Common myeloid progenitor, CD34-positive (primary cell): Measurements from ENCODE around the gene NT5C3B.
"Not testable (repeated sequence)": the region's sequence is repeated elsewhere in the genome, so short reads cannot be mapped to it uniquely, and the experiment has no call there.

Source experiments
- CTCF ChIA-PET: fragments of 350-600 bp; sonication (Branson Sonifier 250); formaldehyde crosslinking; loops from one replicate; lab custom pipeline; 2021; ENCODE audit warnings: antibody characterized with exemption; lab: Charles Lee
- POLR2A ChIA-PET: fragments of 350-600 bp; sonication (Branson Sonifier 250); formaldehyde crosslinking; loops from one replicate; lab custom pipeline; 2021; ENCODE audit warnings: antibody characterized with exemption; lab: Charles Lee
- DNase-seq, 3 donors: peaks; one replicate each; pipeline versions ENCODE4 v3.0.0 to v3.0.0-alpha.2; 2013
- H3K27ac ChIP-seq, 2 experiments: 1 replicate in 1 of 2; 2 replicates in 1 of 2; pipeline ENCODE4 v1.7.0; 2013; ENCODE audit warnings: inconsistent platforms in 2 of 2, low read length in 2 of 2, mild to moderate bottlenecking in 2 of 2, low read depth in 1 of 2, moderate library complexity in 1 of 2; ENCODE audit not compliant: severe bottlenecking in 2 of 2, insufficient read depth in 1 of 2, poor library complexity in 1 of 2
- H3K27me3 ChIP-seq, 5 experiments: replicated peaks in 2 of 5; 1 replicate in 3 of 5; 2 replicates in 2 of 5; pipeline versions ENCODE4 v1.6.1 to v1.7.0; 2013; ENCODE audit warnings: low read length in 4 of 5, mild to moderate bottlenecking in 2 of 5, moderate library complexity in 2 of 5, inconsistent platforms in 1 of 5; ENCODE audit not compliant: insufficient read depth in 5 of 5, control insufficient read depth in 4 of 5
- H3K36me3 ChIP-seq, 4 experiments: 1 replicate in 2 of 4; 2 replicates in 2 of 4; pipeline versions ENCODE4 v1.6.1 to v1.7.0; 2013; ENCODE audit warnings: low read length in 3 of 4, control low read depth in 1 of 4, mild to moderate bottlenecking in 1 of 4; ENCODE audit not compliant: control insufficient read depth in 4 of 4, insufficient read depth in 4 of 4
- H3K4me1 ChIP-seq, 4 experiments: 1 replicate in 3 of 4; 2 replicates in 1 of 4; pipeline versions ENCODE4 v1.6.1 to v1.7.1; 2013; ENCODE audit warnings: low read length in 3 of 4, mild to moderate bottlenecking in 3 of 4, control low read depth in 1 of 4, inconsistent platforms in 1 of 4, moderate library complexity in 1 of 4; ENCODE audit not compliant: control insufficient read depth in 4 of 4, insufficient read depth in 4 of 4; ENCODE audit errors: control extremely low read depth in 1 of 4
- H3K4me3 ChIP-seq, 7 experiments: 1 replicate in 4 of 7; 2 replicates in 3 of 7; pipeline versions ENCODE4 v1.5.1 to v1.7.0; 2013; ENCODE audit warnings: mild to moderate bottlenecking in 7 of 7, low read length in 6 of 7, moderate library complexity in 6 of 7, inconsistent platforms in 2 of 7, low read depth in 2 of 7, control low read depth in 1 of 7; ENCODE audit not compliant: insufficient read depth in 4 of 7, control insufficient read depth in 1 of 7; ENCODE audit errors: extremely low read depth in 1 of 7
- H3K9me3 ChIP-seq, 5 experiments: 1 replicate in 4 of 5; 2 replicates in 1 of 5; pipeline versions ENCODE4 v1.6.1 to v1.7.1; 2013; ENCODE audit warnings: low read length in 4 of 5, mild to moderate bottlenecking in 2 of 5, inconsistent platforms in 1 of 5, low read depth in 1 of 5, moderate library complexity in 1 of 5; ENCODE audit not compliant: control insufficient read depth in 4 of 5, insufficient read depth in 2 of 5; ENCODE audit errors: control extremely low read depth in 1 of 5
- WGBS: methylation state at CpG from one replicate; pipeline ENCODE4 v1.1.5; 2013; ENCODE audit not compliant: insufficient coverage; 5-methylcytosine and 5-hydroxymethylcytosine counted together

The NT5C3B gene

GRCh38 chr17:41864836-41865595 lies 29.0 kb upstream of the NT5C3B start, which contains the start of gene KLHL11:
TSS of gene KLHL11 (minus strand) at chr17:41865423. CDS start at chr17:41865370, 53 bp downstream.
- H3K27ac ChIP-seq, result peak within 1 kb of the TSS; percentile 66 to 75
- H3K4me1 ChIP-seq, result peaks cover 5 to 24% (median 20%) of the 10 kb centered on the region in 4 experiments
- CTCF ChIA-PET, result interaction anchor here (0.7 to 1.6 kb wide), 7 partner anchors 9 to 128 kb away, joined by 3 to 5 read pairs (median 3); no protein-coding TSS in a partner anchor
- no peaks in the 10 kb centered on the region for H3K27me3 ChIP-seq
- POLR2A ChIA-PET, result interaction anchor here (0.5 to 1.2 kb wide), 3 partner anchors 79 to 108 kb away, joined by 3 read pairs; no protein-coding TSS in a partner anchor
- no peaks in the 10 kb centered on the region for H3K9me3 ChIP-seq
- peaks cover 6 to 33% (median 18%) of the 10 kb centered on the region in 4 experiments for H3K36me3 ChIP-seq
- peak; percentile 86 to 94 (median 93) for DNase-seq
- peak within 1 kb of the TSS; percentile 81 to 97 (median 95) for H3K4me3 ChIP-seq
- WGBS, result 0% methylated on average over 88 of the region's 90 CpGs

- ChIA-PET CTCF (interaction anchor here (0.7 to 1.6 kb wide), 5 partner anchors 11 to 127 kb away, joined by 3 to 5 read pairs (median 3); no protein-coding TSS in a partner anchor), POLR2A (interaction anchor here (1.2 kb wide), 1 partner anchor 79 kb away, joined by 3 read pairs; no protein-coding TSS in a partner anchor)
- Histone ChIP-seq H3K36me3 (peaks cover 4 to 27% (median 14%) of the 10 kb centered on the region in 4 experiments), H3K9me3 (no peaks in the 10 kb centered on the region), H3K27ac (peak overlapping the region; percentile 66 to 75), H3K27me3 (no peaks in the 10 kb centered on the region), H3K4me1 (peaks cover 5 to 24% (median 20%) of the 10 kb centered on the region in 4 experiments), H3K4me3 (peak overlapping the region; percentile 81 to 97 (median 95))
- DNase-seq, result no peak
- 0% methylated on average over 17 of the region's 25 CpGs for WGBS
Observed at GRCh38 chr17:41864498-41864835, 28.4 kb upstream of the NT5C3B start.

GRCh38 chr17:41863074-41863848 lies 27.2 kb upstream of the NT5C3B start:
- POLR2A ChIA-PET, result interaction anchor here (0.6 kb wide), 1 partner anchor 24 kb away, joined by 3 read pairs; no protein-coding TSS in a partner anchor
- Histone ChIP-seq H3K27ac (no peak overlapping the region), H3K4me3 (peak overlapping the region in 5 of 7 experiments; percentile 81 to 97 (median 95)), H3K27me3 (no peaks in the 10 kb centered on the region), H3K9me3 (no peaks in the 10 kb centered on the region), H3K36me3 (peaks cover 2 to 16% (median 9%) of the 10 kb centered on the region in 4 experiments), H3K4me1 (peaks cover 5 to 24% (median 20%) of the 10 kb centered on the region in 4 experiments)
- DNase-seq, result peak in 2 of 3 donors; percentile 42 to 52
- CTCF ChIA-PET, result interaction anchor here (0.8 to 0.9 kb wide), 2 partner anchors 29 to 136 kb away, joined by 3 read pairs; no protein-coding TSS in a partner anchor
- 83% methylated on average over 14 of the region's 18 CpGs for WGBS

- no peak for DNase-seq
- Histone ChIP-seq H3K36me3 (no peaks in the 10 kb centered on the region), H3K27me3 (no peaks in the 10 kb centered on the region), H3K9me3 (no peaks in the 10 kb centered on the region), H3K27ac (no peak overlapping the region), H3K4me3 (no peak overlapping the region), H3K4me1 (peaks cover 5 to 22% (median 18%) of the 10 kb centered on the region in 4 experiments)
- 100% methylated on average over 2 of the region's 3 CpGs for WGBS
- CTCF ChIA-PET, result interaction anchor here (0.6 to 1.2 kb wide), 2 partner anchors 9 to 13 kb away, joined by 3 read pairs; no protein-coding TSS in a partner anchor
- POLR2A ChIA-PET, result no interaction called here
Observed at GRCh38 chr17:41860254-41860931, 24.4 kb upstream of the NT5C3B start.

GRCh38 chr17:41851382-41851781 lies 15.3 kb upstream of the NT5C3B start:
- peaks cover 19 to 24% (median 20%) of the 10 kb centered on the region in 4 experiments for H3K36me3 ChIP-seq
- ChIA-PET CTCF (interaction anchor here (0.6 to 1.7 kb wide), 4 partner anchors 9 to 330 kb away, joined by 3 to 4 read pairs (median 3); partner anchors contain the start of gene KLHL10), POLR2A (interaction anchor here (0.8 kb wide), 1 partner anchor 62 kb away, joined by 3 read pairs; no protein-coding TSS in a partner anchor)
- H3K4me3 ChIP-seq, H3K27ac ChIP-seq, DNase-seq, H3K27me3 ChIP-seq, H3K9me3 ChIP-seq, H3K4me1 ChIP-seq: not testable (repeated sequence)
- WGBS, result over 99% methylated on average over 8 of the region's 14 CpGs

- Histone ChIP-seq H3K27ac (no peak overlapping the region), H3K4me3 (no peak overlapping the region), H3K9me3 (no peaks in the 10 kb centered on the region), H3K4me1 (no peaks in the 10 kb centered on the region), H3K36me3 (peaks cover 13 to 19% (median 14%) of the 10 kb centered on the region in 4 experiments), H3K27me3 (no peaks in the 10 kb centered on the region)
- POLR2A ChIA-PET, result no interaction called here
- DNase-seq, result no peak
- 90% methylated on average over 1 of the region's 4 CpGs for WGBS
- CTCF ChIA-PET, result interaction anchor here (1.7 kb wide), 1 partner anchor 41 kb away, joined by 3 read pairs; no protein-coding TSS in a partner anchor
Observed at GRCh38 chr17:41849251-41849990, 13.4 kb upstream of the NT5C3B start.
